Measurements from ENCODE around the gene AFTPH.
A peak's percentile ranks its signal among the peaks of the same experiment; 100 is the strongest.

Gene AFTPH

GRCh38 chr2:64501946-64502345, 22.2 kb upstream of the AFTPH start:
- Histone ChIP-seq H3K9ac (ENCODE audit: low read length in 2 of 2) (no peak overlapping the region), H3K9me3 (ENCODE audit: control insufficient read depth in 2 of 2, low read length in 2 of 2) (no peaks in the 10 kb centered on the region), H3K4me1 (ENCODE audit: control insufficient read depth, insufficient read depth, low read length) (no peaks in the 10 kb centered on the region), H3K36me3 (ENCODE audit: control insufficient read depth in 2 of 2, insufficient read depth in 2 of 2, low read length in 2 of 2) (no peaks in the 10 kb centered on the region), H3K4me3 (ENCODE audit: low read length in 2 of 2) (no peak overlapping the region), H3K27ac (ENCODE audit: low read length) (no peak overlapping the region), H3K27me3 (ENCODE audit: control insufficient read depth in 1 of 2, insufficient read depth in 2 of 2, low read length in 2 of 2) (peaks cover 4 to 5% of the 10 kb centered on the region in 2 donors)

- H3K9me3 ChIP-seq (ENCODE audit: control insufficient read depth in 2 of 2, low read length in 2 of 2) = no peaks in the 10 kb centered on the region
- H3K36me3 ChIP-seq (ENCODE audit: control insufficient read depth in 2 of 2, insufficient read depth in 2 of 2, low read length in 2 of 2) = no peaks in the 10 kb centered on the region
- H3K9ac ChIP-seq (ENCODE audit: low read length in 2 of 2) = no peak overlapping the region
- H3K27ac ChIP-seq (ENCODE audit: low read length) = no peak overlapping the region
- H3K4me3 ChIP-seq (ENCODE audit: low read length in 2 of 2) = no peak overlapping the region
- H3K4me1 ChIP-seq (ENCODE audit: control insufficient read depth, insufficient read depth, low read length) = no peaks in the 10 kb centered on the region
- H3K27me3 ChIP-seq (ENCODE audit: control insufficient read depth in 1 of 2, insufficient read depth in 2 of 2, low read length in 2 of 2) = peaks cover 0 to 2% of the 10 kb centered on the region in 2 donors
These were observed 21.3 kb upstream of the AFTPH start for GRCh38 chr2:64502860-64503259.

GRCh38 chr2:64504774-64505720, 19.1 kb upstream of the AFTPH start:
- Histone ChIP-seq H3K4me3 (ENCODE audit: low read length in 2 of 2) (no peak overlapping the region), H3K4me1 (ENCODE audit: control insufficient read depth, insufficient read depth, low read length) (no peaks in the 10 kb centered on the region), H3K36me3 (ENCODE audit: control insufficient read depth in 2 of 2, insufficient read depth in 2 of 2, low read length in 2 of 2) (no peaks in the 10 kb centered on the region), H3K9me3 (ENCODE audit: control insufficient read depth in 2 of 2, low read length in 2 of 2) (no peaks in the 10 kb centered on the region), H3K27me3 (ENCODE audit: control insufficient read depth in 1 of 2, insufficient read depth in 2 of 2, low read length in 2 of 2) (peaks cover 0 to 2% of the 10 kb centered on the region in 2 donors), H3K27ac (ENCODE audit: low read length) (no peak overlapping the region), H3K9ac (ENCODE audit: low read length in 2 of 2) (no peak overlapping the region)

GRCh38 chr2:64506686-64507085, 17.4 kb upstream of the AFTPH start:
- Histone ChIP-seq H3K9me3 (ENCODE audit: control insufficient read depth in 2 of 2, low read length in 2 of 2) (no peaks in the 10 kb centered on the region), H3K36me3 (ENCODE audit: control insufficient read depth in 2 of 2, insufficient read depth in 2 of 2, low read length in 2 of 2) (no peaks in the 10 kb centered on the region), H3K9ac (ENCODE audit: low read length in 2 of 2) (no peak overlapping the region), H3K4me1 (ENCODE audit: control insufficient read depth, insufficient read depth, low read length) (no peaks in the 10 kb centered on the region), H3K4me3 (ENCODE audit: low read length in 2 of 2) (no peak overlapping the region), H3K27ac (ENCODE audit: low read length) (no peak overlapping the region), H3K27me3 (ENCODE audit: control insufficient read depth in 1 of 2, insufficient read depth in 2 of 2, low read length in 2 of 2) (peaks cover 0 to 2% of the 10 kb centered on the region in 2 donors)

GRCh38 chr2:64514008-64514407, 10.1 kb upstream of the AFTPH start:
- no peak overlapping the region for H3K4me3 ChIP-seq (ENCODE audit: low read length in 2 of 2)
- no peaks in the 10 kb centered on the region for H3K4me1 ChIP-seq (ENCODE audit: control insufficient read depth, insufficient read depth, low read length)
- no peak overlapping the region for H3K9ac ChIP-seq (ENCODE audit: low read length in 2 of 2)
- H3K27me3 ChIP-seq (ENCODE audit: control insufficient read depth in 1 of 2, insufficient read depth in 2 of 2, low read length in 2 of 2) = peaks cover 0 to 2% of the 10 kb centered on the region in 2 donors
- H3K9me3 ChIP-seq (ENCODE audit: control insufficient read depth in 2 of 2, low read length in 2 of 2) = no peaks in the 10 kb centered on the region
- no peaks in the 10 kb centered on the region for H3K36me3 ChIP-seq (ENCODE audit: control insufficient read depth in 2 of 2, insufficient read depth in 2 of 2, low read length in 2 of 2)
- no peak overlapping the region for H3K27ac ChIP-seq (ENCODE audit: low read length)

GRCh38 chr2:64515086-64515485, 9.0 kb upstream of the AFTPH start:
- no peaks in the 10 kb centered on the region for H3K36me3 ChIP-seq (ENCODE audit: control insufficient read depth in 2 of 2, insufficient read depth in 2 of 2, low read length in 2 of 2)
- peaks cover 0 to 2% of the 10 kb centered on the region in 2 donors for H3K27me3 ChIP-seq (ENCODE audit: control insufficient read depth in 1 of 2, insufficient read depth in 2 of 2, low read length in 2 of 2)
- H3K9me3 ChIP-seq (ENCODE audit: control insufficient read depth in 2 of 2, low read length in 2 of 2) = no peaks in the 10 kb centered on the region
- no peak overlapping the region for H3K9ac ChIP-seq (ENCODE audit: low read length in 2 of 2)
- H3K4me1 ChIP-seq (ENCODE audit: control insufficient read depth, insufficient read depth, low read length) = no peaks in the 10 kb centered on the region
- no peak overlapping the region for H3K27ac ChIP-seq (ENCODE audit: low read length)
- no peak overlapping the region for H3K4me3 ChIP-seq (ENCODE audit: low read length in 2 of 2)

GRCh38 chr2:64516651-64517510, 7.2 kb upstream of the AFTPH start:
- H3K36me3 ChIP-seq (ENCODE audit: control insufficient read depth in 2 of 2, insufficient read depth in 2 of 2, low read length in 2 of 2) = no peaks in the 10 kb centered on the region
- peaks cover 0 to 2% of the 10 kb centered on the region in 2 donors for H3K27me3 ChIP-seq (ENCODE audit: control insufficient read depth in 1 of 2, insufficient read depth in 2 of 2, low read length in 2 of 2)
- no peak overlapping the region for H3K9ac ChIP-seq (ENCODE audit: low read length in 2 of 2)
- no peak overlapping the region for H3K27ac ChIP-seq (ENCODE audit: low read length)
- H3K9me3 ChIP-seq (ENCODE audit: control insufficient read depth in 2 of 2, low read length in 2 of 2) = no peaks in the 10 kb centered on the region
- no peak overlapping the region for H3K4me3 ChIP-seq (ENCODE audit: low read length in 2 of 2)
- no peaks in the 10 kb centered on the region for H3K4me1 ChIP-seq (ENCODE audit: control insufficient read depth, insufficient read depth, low read length)

GRCh38 chr2:64517511-64517884, 6.6 kb upstream of the AFTPH start:
- Histone ChIP-seq H3K27ac (ENCODE audit: low read length) (no peak overlapping the region), H3K9ac (ENCODE audit: low read length in 2 of 2) (no peak overlapping the region), H3K36me3 (ENCODE audit: control insufficient read depth in 2 of 2, insufficient read depth in 2 of 2, low read length in 2 of 2) (no peaks in the 10 kb centered on the region), H3K4me3 (ENCODE audit: low read length in 2 of 2) (no peak overlapping the region), H3K27me3 (ENCODE audit: control insufficient read depth in 1 of 2, insufficient read depth in 2 of 2, low read length in 2 of 2) (peaks cover 0 to 2% of the 10 kb centered on the region in 2 donors), H3K4me1 (ENCODE audit: control insufficient read depth, insufficient read depth, low read length) (no peaks in the 10 kb centered on the region), H3K9me3 (ENCODE audit: control insufficient read depth in 2 of 2, low read length in 2 of 2) (no peaks in the 10 kb centered on the region)

- H3K4me1 ChIP-seq (ENCODE audit: control insufficient read depth, insufficient read depth, low read length) = peaks cover 11% of the 10 kb centered on the region
- peak overlapping the region; percentile 37 to 70 for H3K9ac ChIP-seq (ENCODE audit: low read length in 2 of 2)
- H3K27ac ChIP-seq (ENCODE audit: low read length) = no peak overlapping the region
- H3K9me3 ChIP-seq (ENCODE audit: control insufficient read depth in 2 of 2, low read length in 2 of 2) = no peaks in the 10 kb centered on the region
- H3K36me3 ChIP-seq (ENCODE audit: control insufficient read depth in 2 of 2, insufficient read depth in 2 of 2, low read length in 2 of 2) = no peaks in the 10 kb centered on the region
- no peaks in the 10 kb centered on the region for H3K27me3 ChIP-seq (ENCODE audit: control insufficient read depth in 1 of 2, insufficient read depth in 2 of 2, low read length in 2 of 2)
- peak overlapping the region; percentile 74 to 76 for H3K4me3 ChIP-seq (ENCODE audit: low read length in 2 of 2)
These were observed 1.2 kb upstream of the AFTPH start for GRCh38 chr2:64522843-64523428.

- Histone ChIP-seq H3K27me3 (ENCODE audit: control insufficient read depth in 1 of 2, insufficient read depth in 2 of 2, low read length in 2 of 2) (no peaks in the 10 kb centered on the region), H3K27ac (ENCODE audit: low read length) (peak overlapping the region; percentile 84), H3K4me1 (ENCODE audit: control insufficient read depth, insufficient read depth, low read length) (peaks cover 11% of the 10 kb centered on the region), H3K9me3 (ENCODE audit: control insufficient read depth in 2 of 2, low read length in 2 of 2) (no peaks in the 10 kb centered on the region), H3K36me3 (ENCODE audit: control insufficient read depth in 2 of 2, insufficient read depth in 2 of 2, low read length in 2 of 2) (no peaks in the 10 kb centered on the region), H3K9ac (ENCODE audit: low read length in 2 of 2) (peak overlapping the region; percentile 89), H3K4me3 (ENCODE audit: low read length in 2 of 2) (peak overlapping the region; percentile 76 to 98)
These were observed 632 bp downstream of the AFTPH start for GRCh38 chr2:64524604-64525316.

Data from stomach smooth muscle (tissue), 2 donors.